Activated CD4-positive, CD25-positive, alpha-beta regulatory T cell treated with anti-CD3 and anti-CD28 coated beads, Interleukin-2, amount 50 U/mL, for 72 hours (primary cell): ENCODE data around the gene EDEM1.
"Not testable (repeated sequence)": the region's sequence is repeated elsewhere in the genome, so short reads cannot be mapped to it uniquely, and the experiment has no call there.

Source experiments
- DNase-seq: peaks from one replicate; pipeline ENCODE4 v3.0.0; 2021

The EDEM1 gene

GRCh38 chr3:5179036-5179435, 8.5 kb upstream of the EDEM1 start:
- not testable (repeated sequence) for DNase-seq

- DNase-seq = no peak
Measured at GRCh38 chr3:5181469-5182141, 5.9 kb upstream of the EDEM1 start.

DNA sequence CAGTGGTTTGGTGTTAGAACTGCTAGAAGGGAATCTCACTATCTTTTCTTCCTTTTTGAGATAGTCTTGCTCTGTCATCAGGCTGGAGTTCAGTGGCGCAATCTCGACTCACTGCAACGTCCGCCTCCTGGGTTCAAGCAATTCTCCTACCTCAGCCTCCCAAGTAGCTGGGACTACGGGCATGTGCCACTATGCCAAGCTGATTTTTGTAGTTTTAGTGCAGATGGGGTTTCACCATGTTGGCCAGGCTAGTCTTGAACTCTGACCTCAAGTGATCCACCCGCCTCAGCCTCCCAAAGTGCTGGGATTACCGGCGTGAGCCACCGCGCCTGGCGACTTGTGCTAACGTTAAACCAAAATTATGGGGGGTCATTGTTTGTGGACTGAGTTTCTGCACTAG, 3.8 kb upstream of the EDEM1 start:
- not testable (repeated sequence) for DNase-seq

DNA sequence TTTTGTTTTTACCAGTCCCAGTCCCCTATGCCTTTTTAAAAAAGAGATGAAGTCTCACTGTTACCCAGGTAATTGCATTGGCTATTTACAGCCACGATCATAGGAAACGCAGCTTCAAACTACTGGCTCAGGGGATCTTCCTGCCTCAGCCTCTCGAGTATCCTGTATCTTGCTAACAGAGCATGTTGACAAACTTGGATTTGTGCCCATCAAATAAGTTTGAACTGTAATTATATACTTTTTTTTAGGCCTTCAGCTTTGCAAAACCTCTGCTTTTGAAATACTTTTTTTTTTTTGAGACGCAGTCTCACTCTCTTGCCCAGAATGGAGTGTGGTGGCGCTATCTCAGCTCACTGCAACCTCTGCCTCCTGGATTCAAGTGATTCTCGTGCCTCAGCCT, 3.0 kb upstream of the EDEM1 start:
- no peak for DNase-seq

- no peak for DNase-seq
Measured at GRCh38 chr3:5185093-5185673, 2.3 kb upstream of the EDEM1 start.

DNA sequence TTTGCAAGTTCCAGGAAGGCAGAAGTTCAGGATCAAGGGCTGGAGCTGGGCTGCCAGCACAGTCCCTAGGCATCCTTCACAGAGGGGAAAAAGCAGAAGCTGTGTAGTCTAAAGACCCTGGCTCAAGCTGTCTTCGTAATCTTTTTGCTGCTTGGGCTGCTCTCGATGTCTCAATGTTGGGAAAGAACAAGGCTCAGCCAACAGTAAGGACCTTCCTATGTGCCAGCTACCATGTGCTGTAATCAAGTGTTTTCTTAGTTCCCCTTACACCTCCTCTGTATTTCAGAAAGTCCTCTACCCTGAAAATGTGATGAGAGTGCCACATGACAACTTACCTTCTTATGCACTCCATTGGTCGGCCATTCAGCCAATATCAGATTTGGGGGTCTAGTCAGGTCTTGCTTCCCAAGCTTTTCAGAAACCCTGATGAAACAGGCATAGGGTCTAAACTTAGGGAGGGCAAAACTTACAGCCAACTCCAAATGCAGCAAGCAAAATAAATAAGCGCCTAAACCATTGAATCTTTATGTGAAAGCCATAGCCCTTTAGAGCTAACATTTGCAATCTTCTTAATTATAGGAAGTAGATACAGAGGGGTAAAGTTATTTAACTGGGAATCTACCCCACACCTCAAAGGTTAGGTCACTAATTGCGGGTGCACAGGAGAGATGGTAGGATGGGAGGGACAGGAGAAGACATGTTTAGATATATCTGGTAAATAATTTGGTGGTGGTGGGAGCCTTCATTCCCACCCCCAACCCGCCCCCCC, 1.2 kb upstream of the EDEM1 start:
- DNase-seq = no peak

DNA sequence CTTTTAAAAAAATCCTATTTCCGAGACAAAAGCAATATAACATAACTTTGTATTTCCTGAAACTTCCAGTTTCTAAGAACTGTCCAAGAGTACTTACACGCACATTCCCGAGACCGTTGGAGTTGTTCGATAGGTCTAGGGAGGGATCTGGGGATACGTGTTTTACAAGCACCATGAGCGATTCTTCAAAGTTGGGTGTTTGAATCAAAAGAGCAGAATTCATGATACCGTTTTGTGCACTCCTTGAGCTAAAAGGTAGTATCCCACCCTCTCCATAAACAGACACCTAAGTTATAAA, 700 bp upstream of the EDEM1 start:
- DNase-seq = no peak

- peak; percentile 75 for DNase-seq
Measured at GRCh38 chr3:5187920-5188418, 462 bp downstream of the EDEM1 start.

DNA sequence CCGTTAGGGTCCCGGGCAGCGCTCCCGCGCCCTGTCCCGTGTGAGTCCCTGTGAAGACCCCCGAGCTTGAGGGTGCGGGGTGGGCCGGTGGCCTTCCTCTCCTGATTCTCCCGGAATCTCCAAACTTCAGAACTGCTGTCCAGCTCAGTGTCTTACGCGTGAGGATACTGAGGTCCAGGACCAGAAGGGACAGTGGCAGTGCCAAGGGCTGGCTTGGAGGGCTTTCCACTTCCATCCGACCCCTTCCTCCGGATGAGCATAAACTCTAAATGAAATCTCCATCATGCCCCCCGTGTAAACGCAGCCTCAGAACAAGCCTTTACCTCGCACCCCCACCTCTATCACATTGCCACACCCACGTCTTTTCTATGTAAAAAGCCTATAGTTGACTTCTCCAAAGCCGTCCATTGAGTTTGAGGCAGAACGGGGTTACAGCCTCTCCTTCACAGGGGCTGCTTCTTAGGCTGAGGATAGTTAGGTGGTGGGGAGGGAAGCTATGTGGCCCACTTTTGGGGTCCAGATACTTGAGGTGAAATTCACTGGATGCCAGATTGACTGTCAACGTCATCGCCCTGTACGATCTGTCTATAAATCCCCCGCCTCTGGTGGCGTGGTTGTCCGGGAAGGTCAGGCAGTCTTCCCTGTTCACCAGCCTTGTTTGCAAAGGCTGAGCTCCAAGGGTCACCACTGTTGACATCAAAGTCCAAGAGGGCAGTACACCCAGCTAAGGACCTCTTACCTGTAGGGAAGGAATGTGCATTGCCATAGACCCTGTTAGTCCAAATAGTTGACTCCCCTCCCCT, 1.1 kb downstream of the EDEM1 start:
- peak; percentile 56 for DNase-seq

- DNase-seq = no peak
Measured at GRCh38 chr3:5190147-5190791, 2.8 kb downstream of the EDEM1 start.

- no peak for DNase-seq
Measured at GRCh38 chr3:5191555-5192304, 4.2 kb downstream of the EDEM1 start.

DNA sequence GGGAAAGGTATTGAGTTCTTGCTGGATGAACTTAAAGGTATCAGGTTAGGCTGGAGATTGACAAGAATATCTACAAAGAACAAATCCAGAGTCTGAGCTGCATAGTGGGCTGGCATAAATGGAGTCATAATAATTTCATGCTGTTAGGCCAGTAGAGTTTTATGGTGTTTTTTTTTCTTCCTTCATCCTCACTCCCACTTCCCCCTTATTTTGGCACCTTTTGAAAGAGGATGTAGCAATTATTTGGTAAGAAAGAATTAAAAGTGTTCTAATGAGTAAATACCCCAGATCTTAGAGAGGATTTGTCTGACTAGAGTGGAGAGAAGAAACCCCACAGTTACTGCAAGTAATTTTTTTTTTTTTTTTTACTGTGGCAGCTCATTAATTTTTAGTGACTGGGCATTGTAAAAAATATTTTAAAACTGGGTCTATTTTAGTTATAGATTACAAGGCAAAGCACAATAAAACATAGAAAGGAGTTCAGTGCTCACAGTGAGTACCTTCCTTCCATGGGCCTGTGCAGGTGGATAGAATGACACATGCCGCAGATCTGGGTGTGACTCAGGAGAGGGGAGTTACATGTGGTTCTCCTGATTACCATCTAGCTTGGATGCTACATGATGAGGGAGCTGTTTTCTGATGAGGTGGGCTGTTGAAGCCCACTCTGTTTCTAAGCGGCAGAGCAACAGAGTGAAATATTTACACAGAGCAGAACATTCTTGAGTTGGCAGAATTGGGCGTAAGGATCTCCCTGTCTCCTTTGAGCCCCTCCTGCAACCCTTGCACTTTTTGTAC, 5.3 kb downstream of the EDEM1 start:
- no peak for DNase-seq

GRCh38 chr3:5194341-5194740, 6.8 kb downstream of the EDEM1 start:
- DNase-seq = no peak

- no peak for DNase-seq
Measured at GRCh38 chr3:5194801-5195509, 7.4 kb downstream of the EDEM1 start.

DNA sequence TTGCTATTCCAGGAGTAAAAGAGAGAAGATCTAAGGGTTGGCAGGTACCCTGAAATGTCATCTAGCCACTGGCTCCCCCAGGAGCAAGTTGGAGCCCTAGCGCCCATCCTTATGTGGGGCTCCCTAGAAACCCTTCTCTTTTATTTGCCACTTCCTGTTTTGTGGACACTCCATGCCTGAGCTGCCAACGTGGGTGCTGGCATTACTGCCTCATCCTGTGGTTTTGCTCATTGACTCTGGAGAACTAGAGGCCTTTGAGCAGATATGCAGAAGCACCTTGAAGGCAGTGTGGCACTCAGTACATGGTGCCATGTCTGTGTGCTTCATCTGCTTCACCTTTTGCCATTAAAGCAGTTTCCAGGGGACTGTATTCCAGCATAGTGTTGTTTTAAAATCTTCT, 8.1 kb downstream of the EDEM1 start:
- no peak for DNase-seq

- no peak for DNase-seq
Measured at GRCh38 chr3:5197022-5197421, 9.5 kb downstream of the EDEM1 start.

DNA sequence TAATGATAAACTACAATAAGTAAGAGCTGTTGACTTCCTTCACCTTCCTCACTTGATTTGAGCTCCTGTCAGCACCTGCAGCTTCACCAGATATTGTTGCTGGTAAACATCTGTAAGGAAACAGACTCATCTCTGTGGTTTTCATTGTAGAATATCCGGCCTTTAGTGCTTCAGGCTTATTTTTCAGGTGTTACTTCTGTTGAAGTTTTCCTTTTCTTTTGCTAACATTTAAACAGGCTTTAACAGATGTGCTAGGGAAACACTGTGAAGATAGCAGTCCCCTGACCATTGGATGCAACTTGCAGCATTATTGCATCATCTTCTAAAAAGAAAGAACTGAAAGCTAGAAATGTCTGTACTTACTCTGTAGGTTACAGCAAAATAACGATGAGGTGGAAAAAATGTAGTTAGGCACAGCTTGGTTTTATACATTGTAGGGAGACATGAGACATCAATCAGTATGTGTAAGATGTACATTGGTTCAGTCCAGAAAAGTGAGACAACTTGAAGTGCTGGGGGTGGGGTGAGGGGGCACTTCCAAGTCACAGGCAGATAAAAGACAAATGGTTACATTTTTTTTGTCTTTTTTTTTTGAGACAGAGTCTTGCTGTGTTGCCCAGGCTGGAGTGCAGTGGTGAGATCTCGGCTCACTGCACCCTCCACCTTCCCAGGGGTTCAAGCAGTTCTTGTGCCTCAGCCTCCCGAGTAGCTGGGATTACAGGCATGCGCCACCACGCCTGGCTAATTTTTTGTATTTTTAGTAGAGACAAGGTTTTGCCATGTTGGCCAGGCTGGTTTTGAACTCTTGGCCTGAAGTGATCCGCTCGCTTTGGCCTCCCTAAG, 10.2 kb downstream of the EDEM1 start:
- DNase-seq = no peak

DNA sequence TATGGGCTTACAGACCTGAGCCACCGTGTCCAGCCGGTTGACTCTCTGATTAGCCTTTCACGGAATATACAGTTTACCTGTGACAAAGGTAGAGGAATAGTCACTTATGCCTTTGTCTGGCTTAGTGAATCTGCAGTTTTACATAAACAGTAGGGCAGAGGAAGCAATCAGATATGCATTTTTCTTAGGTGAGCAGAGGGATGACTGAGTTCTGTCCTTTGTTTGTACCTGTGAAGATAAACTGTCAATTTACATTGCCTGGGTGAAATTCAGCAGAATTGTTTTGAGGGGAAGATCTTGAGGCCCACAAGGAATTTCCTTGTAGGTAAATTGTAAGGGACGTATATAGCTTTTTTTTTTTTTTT, 10.8 kb downstream of the EDEM1 start:
- no peak for DNase-seq

DNA sequence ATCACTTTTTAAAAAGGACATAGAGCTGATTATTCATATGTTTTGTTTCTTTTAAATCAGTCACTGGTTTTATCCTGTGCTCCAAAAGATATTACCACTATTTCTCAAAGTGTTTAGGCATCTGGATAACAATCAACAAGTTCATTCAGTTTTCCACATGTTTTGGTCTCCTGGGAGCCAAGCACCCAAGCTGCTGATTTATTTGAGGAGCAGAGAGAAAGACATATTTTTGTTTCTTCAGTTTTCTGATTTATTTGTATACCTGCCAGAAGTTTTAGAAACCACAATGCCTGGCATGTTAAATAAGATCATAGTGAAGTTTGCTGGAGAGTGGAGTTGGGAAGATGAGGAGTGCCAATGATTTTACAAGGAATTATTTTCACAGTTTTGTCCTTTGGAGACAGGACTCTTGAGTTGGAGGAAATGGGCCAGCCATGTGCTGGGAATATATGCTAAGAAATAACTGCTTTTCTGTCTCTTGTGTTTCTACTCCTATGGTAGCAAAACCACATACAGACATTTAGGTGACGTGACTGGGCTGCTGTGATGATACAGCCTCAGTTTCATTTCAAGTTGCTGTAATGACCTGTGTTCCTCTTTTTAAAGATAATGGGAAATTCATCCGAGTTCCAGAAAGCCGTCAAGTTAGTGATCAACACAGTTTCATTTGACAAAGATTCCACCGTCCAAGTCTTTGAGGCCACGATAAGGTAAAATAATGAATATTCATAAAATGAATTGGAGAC, 11.7 kb downstream of the EDEM1 start:
- no peak for DNase-seq
